ENCODE results near the gene CNGB1.

The CNGB1 gene

GRCh38 chr16:57985204-57986181, 14.6 kb upstream of the CNGB1 start:
- Histone ChIP-seq H3K4me3 (ENCODE audit: insufficient read depth, low read length, poor library complexity, severe bottlenecking) (no peak overlapping the region), H3K9ac (ENCODE audit: low read length) (no peak overlapping the region), H3K9me3 (ENCODE audit: insufficient read depth, low read length) (no peaks in the 10 kb centered on the region), H3F3A (ENCODE audit: insufficient read depth) (no peaks in the 10 kb centered on the region), H3K36me3 (ENCODE audit: low read length) (no peaks in the 10 kb centered on the region), H3K9me2 (replicated peaks; ENCODE audit: insufficient read depth, low read length) (no peaks in the 10 kb centered on the region), H2AFZ (ENCODE audit: low read depth, low read length, severe bottlenecking) (no peak overlapping the region), H4K20me1 (ENCODE audit: low read depth, low read length) (no peaks in the 10 kb centered on the region), H3K4me2 (ENCODE audit: low read depth, low read length, poor library complexity, severe bottlenecking) (no peak overlapping the region), H3K79me2 (ENCODE audit: insufficient read depth, low read length) (no peaks in the 10 kb centered on the region), H3K27me3 (ENCODE audit: low read length) (no peaks in the 10 kb centered on the region), H3K27ac (ENCODE audit: low read depth, low read length) (no peak overlapping the region)
- TF ChIP-seq, protein P1, sequence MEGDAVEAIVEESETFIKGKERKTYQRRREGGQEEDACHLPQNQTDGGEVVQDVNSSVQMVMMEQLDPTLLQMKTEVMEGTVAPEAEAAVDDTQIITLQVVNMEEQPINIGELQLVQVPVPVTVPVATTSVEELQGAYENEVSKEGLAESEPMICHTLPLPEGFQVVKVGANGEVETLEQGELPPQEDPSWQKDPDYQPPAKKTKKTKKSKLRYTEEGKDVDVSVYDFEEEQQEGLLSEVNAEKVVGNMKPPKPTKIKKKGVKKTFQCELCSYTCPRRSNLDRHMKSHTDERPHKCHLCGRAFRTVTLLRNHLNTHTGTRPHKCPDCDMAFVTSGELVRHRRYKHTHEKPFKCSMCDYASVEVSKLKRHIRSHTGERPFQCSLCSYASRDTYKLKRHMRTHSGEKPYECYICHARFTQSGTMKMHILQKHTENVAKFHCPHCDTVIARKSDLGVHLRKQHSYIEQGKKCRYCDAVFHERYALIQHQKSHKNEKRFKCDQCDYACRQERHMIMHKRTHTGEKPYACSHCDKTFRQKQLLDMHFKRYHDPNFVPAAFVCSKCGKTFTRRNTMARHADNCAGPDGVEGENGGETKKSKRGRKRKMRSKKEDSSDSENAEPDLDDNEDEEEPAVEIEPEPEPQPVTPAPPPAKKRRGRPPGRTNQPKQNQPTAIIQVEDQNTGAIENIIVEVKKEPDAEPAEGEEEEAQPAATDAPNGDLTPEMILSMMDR (IDR thresholded peaks at IDR 0.05; ENCODE audit: insufficient read depth, low read length, poor library complexity, severe bottlenecking) = no peak
- no peak for TF ChIP-seq EZH2phosphoT487 (conservative IDR thresholded peaks at IDR 0.05; ENCODE audit: low read length)

DNA sequence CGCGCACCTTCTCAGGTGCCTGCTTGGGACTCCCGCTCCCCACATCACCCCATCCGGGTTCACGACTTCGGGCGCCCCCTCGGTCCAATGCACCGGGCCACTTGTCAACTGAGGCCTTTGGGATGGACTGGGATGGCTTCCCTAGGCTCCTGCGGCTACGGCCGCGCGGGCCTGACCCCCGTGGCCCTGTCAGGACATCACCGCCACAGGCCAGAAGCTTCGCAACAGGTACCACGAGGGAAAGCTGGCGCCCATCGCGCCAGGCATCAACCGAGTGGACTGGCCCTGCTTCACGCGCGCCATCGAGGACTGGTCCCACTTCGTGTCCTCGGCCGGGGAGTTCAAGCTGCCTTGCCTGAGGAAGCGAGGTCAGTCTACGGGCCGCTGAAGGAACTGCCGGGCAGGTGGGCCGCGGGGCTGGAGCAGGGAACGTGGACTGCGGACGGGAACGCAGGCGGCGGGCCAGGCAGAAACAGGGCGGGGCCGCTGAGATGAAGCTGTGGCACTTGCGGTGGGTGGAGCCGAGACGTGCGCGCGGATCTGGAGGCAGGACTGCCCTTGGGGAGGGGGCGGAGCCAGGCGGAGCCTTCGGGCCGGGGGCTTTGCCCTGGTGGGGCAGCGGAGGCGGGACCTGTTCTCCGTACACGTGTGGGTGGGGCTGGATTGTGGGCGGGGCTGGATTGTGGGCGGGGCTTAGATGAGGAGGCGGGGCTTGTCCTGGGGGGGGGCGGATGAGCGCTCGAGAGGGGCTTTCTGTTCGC, 13.7 kb upstream of the CNGB1 start:
- Histone ChIP-seq H3K9me2 (replicated peaks; ENCODE audit: insufficient read depth, low read length) (no peaks in the 10 kb centered on the region), H3K27me3 (ENCODE audit: low read length) (no peaks in the 10 kb centered on the region), H3K4me2 (ENCODE audit: low read depth, low read length, poor library complexity, severe bottlenecking) (no peak overlapping the region), H2AFZ (ENCODE audit: low read depth, low read length, severe bottlenecking) (no peak overlapping the region), H3K9me3 (ENCODE audit: insufficient read depth, low read length) (no peaks in the 10 kb centered on the region), H3K4me3 (ENCODE audit: insufficient read depth, low read length, poor library complexity, severe bottlenecking) (no peak overlapping the region), H3F3A (ENCODE audit: insufficient read depth) (no peaks in the 10 kb centered on the region), H3K9ac (ENCODE audit: low read length) (no peak overlapping the region), H3K79me2 (ENCODE audit: insufficient read depth, low read length) (no peaks in the 10 kb centered on the region), H3K27ac (ENCODE audit: low read depth, low read length) (no peak overlapping the region), H4K20me1 (ENCODE audit: low read depth, low read length) (no peaks in the 10 kb centered on the region), H3K36me3 (ENCODE audit: low read length) (no peaks in the 10 kb centered on the region)
- no peak for TF ChIP-seq EZH2phosphoT487 (conservative IDR thresholded peaks at IDR 0.05; ENCODE audit: low read length)

GRCh38 chr16:57982385-57982784, 11.5 kb upstream of the CNGB1 start:
- H2AFZ ChIP-seq (ENCODE audit: low read depth, low read length, severe bottlenecking) = no peak overlapping the region
- no peaks in the 10 kb centered on the region for H3K36me3 ChIP-seq (ENCODE audit: low read length)
- H4K20me1 ChIP-seq (ENCODE audit: low read depth, low read length) = no peaks in the 10 kb centered on the region
- no peak overlapping the region for H3K4me2 ChIP-seq (ENCODE audit: low read depth, low read length, poor library complexity, severe bottlenecking)
- H3K9me2 ChIP-seq (replicated peaks; ENCODE audit: insufficient read depth, low read length) = no peaks in the 10 kb centered on the region
- no peak overlapping the region for H3K4me3 ChIP-seq (ENCODE audit: insufficient read depth, low read length, poor library complexity, severe bottlenecking)
- no peaks in the 10 kb centered on the region for H3F3A ChIP-seq (ENCODE audit: insufficient read depth)
- no peak overlapping the region for H3K27ac ChIP-seq (ENCODE audit: low read depth, low read length)
- H3K9me3 ChIP-seq (ENCODE audit: insufficient read depth, low read length) = no peaks in the 10 kb centered on the region
- H3K27me3 ChIP-seq (ENCODE audit: low read length) = no peaks in the 10 kb centered on the region
- no peak overlapping the region for H3K9ac ChIP-seq (ENCODE audit: low read length)
- TF ChIP-seq EZH2phosphoT487 (conservative IDR thresholded peaks at IDR 0.05; ENCODE audit: low read length) = no peak
- TF ChIP-seq, protein P1 (IDR thresholded peaks at IDR 0.05; ENCODE audit: insufficient read depth, low read length, poor library complexity, severe bottlenecking) = no peak
- no peaks in the 10 kb centered on the region for H3K79me2 ChIP-seq (ENCODE audit: insufficient read depth, low read length)

All from SU-DHL-6 (cell line).